Measurements from ENCODE around the gene CALHM4.

DNA sequence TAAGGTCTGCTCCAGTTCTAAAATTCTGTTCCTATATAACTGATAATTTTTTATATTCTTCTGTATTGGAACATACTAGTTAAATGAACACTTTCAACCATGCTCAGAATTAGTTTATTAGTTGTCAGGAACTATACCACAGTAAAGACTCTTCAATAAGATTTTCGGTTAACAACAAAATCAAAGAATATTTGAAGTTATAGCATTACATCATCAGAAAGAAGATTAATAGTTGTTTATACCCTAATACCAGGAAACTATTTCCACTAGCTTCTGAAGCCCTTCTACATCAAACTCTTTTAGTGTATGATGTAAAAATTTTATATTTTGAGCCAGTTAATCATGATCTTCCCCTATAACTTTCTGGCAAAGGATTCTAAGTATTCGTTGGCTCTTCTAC, 6.6 kb downstream of the CALHM4 start:
- TF ChIP-seq EZH2 (IDR thresholded peaks at IDR 0.05; ENCODE audit: insufficient read depth, poor library complexity, severe bottlenecking) (no peak), EZH2phosphoT487 (IDR thresholded peaks at IDR 0.05; ENCODE audit: insufficient read depth, low read depth) (no peak)

Measured in GM23248 (cell line).